Measurements from ENCODE around the gene PLAGL1.

Gene PLAGL1

DNA sequence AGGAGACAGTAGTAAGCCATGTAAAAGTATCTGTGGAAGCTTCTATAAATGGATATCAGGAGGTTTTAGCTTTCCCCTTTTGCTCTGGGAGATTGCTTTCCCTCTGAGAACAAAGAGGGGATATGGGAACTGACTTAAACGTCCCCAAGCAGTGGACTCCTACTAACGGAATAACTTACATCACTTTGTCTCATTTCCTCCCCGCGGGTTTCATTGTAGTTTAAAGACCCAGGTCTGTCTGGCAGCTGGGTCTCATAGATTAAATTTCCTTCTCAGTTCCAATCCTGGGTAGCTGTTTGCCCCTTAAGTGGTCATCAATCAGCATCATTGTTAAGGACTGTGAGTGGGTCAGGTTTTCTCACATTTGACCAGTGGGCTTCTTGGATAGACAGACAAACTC, 68.7 kb downstream of the PLAGL1 start:
- DNase-seq (ENCODE audit: low read depth, low spot score): no peak
- no peak overlapping the region for H3K4me3 ChIP-seq (ENCODE audit: low read depth, low read length)
- TF ChIP-seq, protein P1, sequence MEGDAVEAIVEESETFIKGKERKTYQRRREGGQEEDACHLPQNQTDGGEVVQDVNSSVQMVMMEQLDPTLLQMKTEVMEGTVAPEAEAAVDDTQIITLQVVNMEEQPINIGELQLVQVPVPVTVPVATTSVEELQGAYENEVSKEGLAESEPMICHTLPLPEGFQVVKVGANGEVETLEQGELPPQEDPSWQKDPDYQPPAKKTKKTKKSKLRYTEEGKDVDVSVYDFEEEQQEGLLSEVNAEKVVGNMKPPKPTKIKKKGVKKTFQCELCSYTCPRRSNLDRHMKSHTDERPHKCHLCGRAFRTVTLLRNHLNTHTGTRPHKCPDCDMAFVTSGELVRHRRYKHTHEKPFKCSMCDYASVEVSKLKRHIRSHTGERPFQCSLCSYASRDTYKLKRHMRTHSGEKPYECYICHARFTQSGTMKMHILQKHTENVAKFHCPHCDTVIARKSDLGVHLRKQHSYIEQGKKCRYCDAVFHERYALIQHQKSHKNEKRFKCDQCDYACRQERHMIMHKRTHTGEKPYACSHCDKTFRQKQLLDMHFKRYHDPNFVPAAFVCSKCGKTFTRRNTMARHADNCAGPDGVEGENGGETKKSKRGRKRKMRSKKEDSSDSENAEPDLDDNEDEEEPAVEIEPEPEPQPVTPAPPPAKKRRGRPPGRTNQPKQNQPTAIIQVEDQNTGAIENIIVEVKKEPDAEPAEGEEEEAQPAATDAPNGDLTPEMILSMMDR (IDR thresholded peaks at IDR 0.05; ENCODE audit: low read depth, low read length): no peak
- in situ Hi-C loops (cut with HindIII; ENCODE audit: low sequenced_read_pairs): no loop called here

DNA sequence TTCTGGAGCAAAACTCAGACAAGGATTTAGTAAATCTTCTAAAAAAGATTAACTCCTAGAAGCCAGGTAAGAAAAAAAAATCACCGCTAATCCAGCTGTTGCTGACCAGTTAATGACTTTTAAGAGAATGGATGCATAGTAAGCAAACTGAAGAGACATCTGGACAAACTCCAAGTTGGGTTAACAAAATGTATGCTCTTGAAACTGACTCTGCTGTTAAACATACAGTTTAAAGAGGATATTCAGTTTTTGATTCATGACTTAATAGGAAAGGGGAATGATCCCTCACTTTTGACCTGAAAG, 70.4 kb downstream of the PLAGL1 start:
- no peak for DNase-seq (ENCODE audit: low read depth, low spot score)
- in situ Hi-C loops (cut with HindIII; ENCODE audit: low sequenced_read_pairs): no loop called here
- no peak overlapping the region for H3K4me3 ChIP-seq (ENCODE audit: low read depth, low read length)
- TF ChIP-seq, protein P1 (IDR thresholded peaks at IDR 0.05; ENCODE audit: low read depth, low read length): no peak

DNA sequence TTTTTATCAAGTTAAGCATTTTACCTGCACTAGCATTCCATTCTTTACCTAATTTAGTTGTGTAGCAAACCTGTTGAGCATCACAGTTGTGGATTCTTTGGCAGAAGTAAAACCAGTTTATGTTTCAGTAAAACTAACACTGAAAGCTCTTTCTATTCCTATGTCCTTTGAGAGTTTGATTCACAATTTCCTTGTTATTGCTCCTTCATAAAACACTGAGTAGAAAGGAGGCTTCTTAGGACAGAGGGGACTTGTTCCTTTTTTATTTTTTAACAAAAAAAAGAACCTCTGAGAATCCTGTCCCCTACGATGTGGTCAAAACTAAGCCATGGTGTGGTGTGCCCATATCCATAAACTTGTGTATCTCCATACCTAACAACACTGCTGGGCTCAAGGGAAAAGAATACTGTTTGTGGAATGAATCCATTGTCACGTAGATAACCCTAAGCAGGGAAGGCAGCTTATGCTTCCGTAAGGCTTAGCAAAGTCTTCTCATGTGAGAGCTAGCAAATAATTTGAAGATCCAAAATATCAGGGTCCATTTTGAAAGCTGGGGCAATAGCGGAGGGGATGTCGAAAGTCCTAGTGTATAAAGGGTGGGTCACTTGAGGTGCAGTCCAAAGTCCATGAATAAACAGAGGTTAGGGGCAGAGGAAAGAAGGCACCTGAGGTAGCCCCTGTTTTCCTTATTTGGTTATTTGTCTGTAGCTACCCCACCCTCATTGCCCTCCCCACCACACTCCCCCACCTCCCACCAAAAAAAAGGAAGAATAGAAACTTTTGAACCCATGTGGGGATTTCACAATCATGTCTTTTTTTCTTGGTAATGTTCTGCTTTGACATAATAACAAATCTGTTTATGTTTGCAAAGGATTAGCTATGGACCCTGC, 71.0 kb downstream of the PLAGL1 start:
- in situ Hi-C loops (cut with HindIII; ENCODE audit: low sequenced_read_pairs): no loop called here
- TF ChIP-seq, protein P1 (IDR thresholded peaks at IDR 0.05; ENCODE audit: low read depth, low read length): no peak
- DNase-seq (ENCODE audit: low read depth, low spot score): no peak
- no peak overlapping the region for H3K4me3 ChIP-seq (ENCODE audit: low read depth, low read length)

DNA sequence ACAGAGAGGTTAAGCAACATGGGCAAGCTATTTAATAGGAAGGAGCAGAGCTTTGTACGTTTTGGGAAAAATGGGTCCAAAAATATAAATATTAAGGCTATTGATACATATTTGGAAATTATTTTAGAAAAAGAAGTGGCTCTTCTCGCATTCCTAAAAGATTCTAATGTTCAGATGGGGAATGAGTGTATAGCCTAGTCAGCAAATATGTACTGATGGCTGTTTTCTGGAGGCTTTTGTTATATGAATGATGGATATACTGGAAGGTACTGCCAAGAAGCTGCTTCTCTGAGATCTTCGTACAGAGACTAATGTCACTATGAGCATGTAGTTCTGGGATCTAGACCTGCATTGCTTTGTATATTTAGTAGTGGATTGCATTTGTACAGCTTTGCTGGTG, 71.7 kb downstream of the PLAGL1 start:
- H3K4me3 ChIP-seq (ENCODE audit: low read depth, low read length): no peak overlapping the region
- DNase-seq (ENCODE audit: low read depth, low spot score): no peak
- TF ChIP-seq, protein P1 (IDR thresholded peaks at IDR 0.05; ENCODE audit: low read depth, low read length): no peak
- in situ Hi-C loops (cut with HindIII; ENCODE audit: low sequenced_read_pairs): no loop called here

DNA sequence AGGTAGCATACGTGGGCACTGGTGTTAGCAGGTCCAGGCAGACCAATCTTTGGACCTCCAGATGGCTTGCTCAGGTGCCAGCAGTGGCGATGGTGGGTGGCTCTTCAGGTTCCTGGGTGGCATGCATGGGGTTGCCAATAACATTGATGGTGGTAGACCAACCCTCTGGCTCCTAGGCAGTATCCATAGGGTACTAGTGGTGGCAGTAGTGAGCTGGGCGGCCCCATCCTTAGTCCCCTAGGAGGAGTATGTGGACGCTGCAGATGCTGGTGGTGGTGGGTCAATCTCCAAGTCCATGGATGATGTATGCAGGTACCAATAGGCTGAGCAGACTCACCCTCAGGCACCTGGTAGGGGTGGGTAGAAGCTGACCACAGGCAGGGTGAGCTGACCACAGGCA, 73.2 kb downstream of the PLAGL1 start:
- H3K4me3 ChIP-seq (ENCODE audit: low read depth, low read length): no peak overlapping the region
- TF ChIP-seq, protein P1 (IDR thresholded peaks at IDR 0.05; ENCODE audit: low read depth, low read length): no peak
- in situ Hi-C loops (cut with HindIII; ENCODE audit: low sequenced_read_pairs): no loop called here
- no peak for DNase-seq (ENCODE audit: low read depth, low spot score)

DNA sequence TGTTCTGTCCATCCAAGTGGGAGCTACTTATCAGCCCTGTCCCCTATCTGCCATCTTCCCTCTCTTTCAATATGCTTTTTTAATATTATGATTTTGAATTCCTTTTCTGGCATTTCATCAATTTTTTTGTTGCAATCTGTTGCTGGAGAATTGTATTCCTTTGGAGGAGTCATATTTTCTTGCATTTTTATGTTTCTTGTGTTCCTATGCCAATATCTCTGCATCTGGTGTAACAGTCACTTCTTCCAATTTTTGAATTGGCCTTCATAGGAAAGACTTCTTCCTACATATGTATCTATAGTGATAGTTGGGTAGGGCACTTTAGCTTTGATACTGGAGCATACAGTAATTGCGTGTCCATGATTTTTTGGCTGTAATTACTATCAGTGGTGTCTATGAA, 73.7 kb downstream of the PLAGL1 start:
- no peak for DNase-seq (ENCODE audit: low read depth, low spot score)
- in situ Hi-C loops (cut with HindIII; ENCODE audit: low sequenced_read_pairs): no loop called here
- TF ChIP-seq, protein P1 (IDR thresholded peaks at IDR 0.05; ENCODE audit: low read depth, low read length): no peak
- H3K4me3 ChIP-seq (ENCODE audit: low read depth, low read length): no peak overlapping the region

All from astrocyte of the spinal cord (primary cell).